ENCODE measurements around the gene MYCBP. TPM values are rescaled to one million over a fixed set of nuclear protein-coding genes. Genes with fewer than 3 reads are reported as not detected.
"Not testable (repeated sequence)": the region's sequence is repeated elsewhere in the genome, so short reads cannot be mapped to it uniquely, and the experiment has no call there.

MYCBP gene
- total RNA-seq, 4 donors from 2014 or later, result 14.6 to 27.3 (median 16.6) TPM

DNA sequence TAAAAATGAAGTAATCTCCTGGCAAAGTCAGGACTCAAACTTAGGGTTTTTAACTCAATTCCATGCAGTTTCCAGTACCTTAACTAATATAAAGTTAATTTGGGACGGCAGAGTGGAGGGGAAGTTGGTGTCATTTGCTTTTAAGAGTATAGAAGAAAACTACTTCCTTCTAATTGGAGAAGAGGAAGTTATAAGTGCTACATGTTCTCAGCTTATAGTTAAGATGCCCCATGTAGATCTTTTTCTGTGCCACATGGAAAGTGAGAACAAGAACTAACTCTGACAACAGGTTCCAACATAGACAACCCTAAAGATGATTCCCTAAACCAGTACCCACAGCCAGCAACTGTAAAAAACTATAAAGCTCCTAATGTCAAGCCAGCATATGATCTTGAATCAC lies 25.1 kb downstream of the MYCBP start:
- TF ChIP-seq, protein P1, sequence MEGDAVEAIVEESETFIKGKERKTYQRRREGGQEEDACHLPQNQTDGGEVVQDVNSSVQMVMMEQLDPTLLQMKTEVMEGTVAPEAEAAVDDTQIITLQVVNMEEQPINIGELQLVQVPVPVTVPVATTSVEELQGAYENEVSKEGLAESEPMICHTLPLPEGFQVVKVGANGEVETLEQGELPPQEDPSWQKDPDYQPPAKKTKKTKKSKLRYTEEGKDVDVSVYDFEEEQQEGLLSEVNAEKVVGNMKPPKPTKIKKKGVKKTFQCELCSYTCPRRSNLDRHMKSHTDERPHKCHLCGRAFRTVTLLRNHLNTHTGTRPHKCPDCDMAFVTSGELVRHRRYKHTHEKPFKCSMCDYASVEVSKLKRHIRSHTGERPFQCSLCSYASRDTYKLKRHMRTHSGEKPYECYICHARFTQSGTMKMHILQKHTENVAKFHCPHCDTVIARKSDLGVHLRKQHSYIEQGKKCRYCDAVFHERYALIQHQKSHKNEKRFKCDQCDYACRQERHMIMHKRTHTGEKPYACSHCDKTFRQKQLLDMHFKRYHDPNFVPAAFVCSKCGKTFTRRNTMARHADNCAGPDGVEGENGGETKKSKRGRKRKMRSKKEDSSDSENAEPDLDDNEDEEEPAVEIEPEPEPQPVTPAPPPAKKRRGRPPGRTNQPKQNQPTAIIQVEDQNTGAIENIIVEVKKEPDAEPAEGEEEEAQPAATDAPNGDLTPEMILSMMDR (IDR thresholded peaks at IDR 0.05), result no peak
- TF ChIP-seq POLR2A (IDR thresholded peaks at IDR 0.05), result no peak
- intact Hi-C loops (cut with DNase I; ENCODE audit: low total_unique reads), result no loop called here
- no peak for DNase-seq (ENCODE audit: low spot score in 2 of 2)
- no peak overlapping the region for H3K4me3 ChIP-seq (ENCODE audit: low read depth, poor library complexity, severe bottlenecking)
- 78 to 88% methylated on average over 1 of the region's 1 CpG for WGBS, 2 donors

DNA sequence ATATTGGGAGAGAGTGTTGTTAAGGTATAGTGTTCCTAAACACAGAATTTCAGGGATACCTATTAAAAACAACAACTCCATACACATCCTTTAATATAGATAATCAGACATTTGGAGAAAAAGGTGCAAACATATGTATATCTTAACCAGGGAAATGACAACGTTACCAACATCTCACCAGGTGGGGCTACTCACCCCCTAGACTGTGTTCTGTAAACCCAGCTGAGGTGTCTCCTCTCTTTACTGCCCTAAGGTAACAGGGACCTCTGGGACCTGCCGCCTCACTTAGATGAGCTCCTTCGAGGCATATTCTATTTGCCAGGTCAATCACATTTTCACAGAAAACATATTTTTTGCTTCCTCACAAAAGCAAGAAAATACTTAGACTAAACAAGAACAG lies 26.9 kb downstream of the MYCBP start:
- intact Hi-C loops (cut with DNase I; ENCODE audit: low total_unique reads), result no loop called here
- H3K4me3 ChIP-seq (ENCODE audit: low read depth, poor library complexity, severe bottlenecking), result no peak overlapping the region
- DNase-seq (ENCODE audit: low spot score in 2 of 2), result no peak
- WGBS, 2 donors, result 78 to 93% methylated on average over 3 of the region's 3 CpGs
- TF ChIP-seq, protein P1 (IDR thresholded peaks at IDR 0.05), result no peak
- TF ChIP-seq POLR2A (IDR thresholded peaks at IDR 0.05), result no peak

DNA sequence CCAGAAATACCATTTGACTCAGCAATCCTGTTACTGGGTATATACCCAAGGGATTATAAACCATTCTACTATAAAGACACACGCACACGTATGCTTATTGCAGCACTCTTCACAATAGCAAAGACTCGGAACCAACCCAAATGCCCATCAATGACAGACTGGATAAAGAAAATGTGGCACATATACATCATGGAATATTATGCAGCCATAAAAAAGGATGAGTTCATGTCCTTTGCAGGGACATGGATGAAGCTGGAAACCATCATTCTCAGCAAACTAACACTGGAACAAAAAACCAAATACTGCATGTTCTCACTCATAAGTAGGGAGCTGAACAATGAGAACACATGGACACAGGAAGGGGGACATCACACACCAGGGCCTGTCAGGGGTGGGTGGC lies 28.1 kb downstream of the MYCBP start:
- WGBS, 2 donors, result 98 to 100% methylated on average over 3 of the region's 3 CpGs

DNA sequence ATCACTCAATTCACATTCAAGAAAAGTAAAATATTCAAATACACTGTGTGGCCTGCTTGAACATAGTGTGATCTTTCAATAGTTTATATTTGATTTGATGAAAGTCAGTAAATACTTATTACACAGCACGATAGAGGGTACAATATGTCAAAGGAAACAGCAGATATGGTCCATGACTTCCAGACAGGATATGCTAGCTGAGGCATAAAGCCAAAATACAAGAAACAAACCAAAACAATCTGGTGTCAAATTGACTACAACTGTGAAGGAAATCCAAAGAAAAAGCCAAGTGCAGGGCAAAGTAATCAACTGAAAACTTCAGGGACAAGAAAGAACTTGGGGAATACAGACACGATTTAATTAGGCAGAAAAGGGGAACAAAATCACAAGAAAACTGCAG lies 32.9 kb downstream of the MYCBP start:
- TF ChIP-seq POLR2A (IDR thresholded peaks at IDR 0.05), result no peak
- TF ChIP-seq, protein P1 (IDR thresholded peaks at IDR 0.05), result no peak
- intact Hi-C loops (cut with DNase I; ENCODE audit: low total_unique reads), result no loop called here
- DNase-seq (ENCODE audit: low spot score in 2 of 2), result no peak
- H3K4me3 ChIP-seq (ENCODE audit: low read depth, poor library complexity, severe bottlenecking), result no peak overlapping the region
- 30 to 40% methylated on average over 2 of the region's 2 CpGs for WGBS, 2 donors

More for the DNA sequence above, 28.1 kb downstream of the MYCBP start:
- intact Hi-C loops (cut with DNase I; ENCODE audit: low total_unique reads); DNase-seq (ENCODE audit: low spot score in 2 of 2); H3K4me3 ChIP-seq (ENCODE audit: low read depth, poor library complexity, severe bottlenecking): not testable (repeated sequence)

DNA sequence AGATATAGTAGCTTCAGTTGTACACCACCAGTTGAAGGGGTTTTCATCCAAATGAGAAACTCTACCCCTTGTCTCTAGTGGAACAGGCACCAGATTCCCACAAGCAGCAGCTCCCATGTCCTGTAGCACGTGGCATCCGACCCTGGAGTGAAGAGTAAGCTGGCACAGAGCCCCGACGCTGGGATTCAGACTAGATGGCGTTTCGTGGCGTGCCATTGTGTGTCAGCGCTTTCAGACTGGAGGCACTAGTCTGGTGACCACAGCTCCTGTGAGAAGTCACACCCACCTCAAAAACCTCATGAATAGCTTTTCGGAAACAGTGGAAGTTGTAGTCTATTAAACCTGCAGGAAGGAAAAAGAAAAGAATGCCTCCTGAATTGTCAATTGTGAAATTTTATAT lies 33.8 kb downstream of the MYCBP start:
- no peak overlapping the region for H3K4me3 ChIP-seq (ENCODE audit: low read depth, poor library complexity, severe bottlenecking)
- intact Hi-C loops (cut with DNase I; ENCODE audit: low total_unique reads), result loop anchor here (10.0 kb wide), 1 partner anchor 815 kb away; no protein-coding TSS in a partner anchor
- 74% methylated on average over 9 of the region's 9 CpGs for WGBS, 2 donors
- TF ChIP-seq, protein P1 (IDR thresholded peaks at IDR 0.05), result no peak
- no peak for TF ChIP-seq POLR2A (IDR thresholded peaks at IDR 0.05)
- DNase-seq (ENCODE audit: low spot score in 2 of 2), result no peak

DNA sequence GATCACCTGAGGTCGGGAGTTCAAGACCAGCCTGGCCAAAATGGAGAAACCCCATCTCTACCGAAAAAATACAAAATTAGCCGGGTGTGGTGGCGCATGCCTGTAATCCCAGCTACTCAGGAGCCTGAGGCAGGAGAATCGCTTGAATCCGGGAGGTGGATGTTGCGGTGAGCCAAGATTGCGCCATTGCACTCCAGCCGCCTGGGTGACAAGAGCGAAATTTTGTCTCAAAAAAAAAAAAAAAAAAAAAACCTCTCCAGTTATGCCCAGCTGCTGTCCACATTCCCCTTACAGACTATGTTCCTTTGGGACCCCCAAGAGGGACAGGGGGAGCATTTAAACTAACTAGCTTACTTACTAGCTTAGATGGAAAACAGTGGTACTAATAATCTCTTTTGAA lies 36.8 kb downstream of the MYCBP start:
- not testable (repeated sequence) for H3K4me3 ChIP-seq (ENCODE audit: low read depth, poor library complexity, severe bottlenecking); DNase-seq (ENCODE audit: low spot score in 2 of 2)
- intact Hi-C loops (cut with DNase I; ENCODE audit: low total_unique reads), result loop anchor here (10.0 kb wide), 1 partner anchor 812 kb away; no protein-coding TSS in a partner anchor
- 74 to 76% methylated on average over 10 of the region's 10 CpGs for WGBS, 2 donors
